RWPE2 (cell line): ENCODE results near the gene B4GALT7.
A peak's percentile ranks its signal among the peaks of the same experiment; 100 is the strongest.

Source experiments
- ATAC-seq: fragments of 200-7000 bp; cut with Tn5 transposase; 3 replicates; pipeline ENCODE4 v1.9.1; 2021; ENCODE audit warnings: low read depth
- DNase-seq: peaks from one replicate; pipeline ENCODE4 v3.0.0-alpha.2; 2020; ENCODE audit warnings: low spot score
- H3K27ac ChIP-seq: fragments of 450-650 bp; 2 replicates; pipeline ENCODE4 v1.5.1; 2017; ENCODE audit warnings: mild to moderate bottlenecking; ENCODE audit not compliant: poor library complexity, severe bottlenecking
- H3K27me3 ChIP-seq: fragments of 250-450 bp; sonication (Bioruptor Pico); 2 replicates; pipeline ENCODE4 v1.5.1; 2021; ENCODE audit warnings: mild to moderate bottlenecking, moderate library complexity; ENCODE audit not compliant: insufficient read depth, poor library complexity, severe bottlenecking
- H3K36me3 ChIP-seq: fragments of 250-450 bp; sonication (Bioruptor Pico); 2 replicates; pipeline ENCODE4 v1.5.1; 2020; ENCODE audit warnings: low read depth, mild to moderate bottlenecking, moderate library complexity
- H3K4me1 ChIP-seq: fragments of 250-450 bp; sonication (Bioruptor Pico); 2 replicates; pipeline ENCODE4 v1.5.1; 2021; ENCODE audit warnings: mild to moderate bottlenecking, moderate library complexity; ENCODE audit not compliant: insufficient read depth, poor library complexity, severe bottlenecking
- H3K4me3 ChIP-seq: fragments of 250-450 bp; sonication (Bioruptor Pico); 2 replicates; pipeline ENCODE4 v1.5.1; 2021; ENCODE audit warnings: mild to moderate bottlenecking, moderate library complexity; ENCODE audit not compliant: severe bottlenecking
- H3K9me3 ChIP-seq: fragments of 250-450 bp; sonication (Bioruptor Pico); 2 replicates; pipeline ENCODE4 v1.5.1; 2021; ENCODE audit warnings: mild to moderate bottlenecking, moderate library complexity; ENCODE audit not compliant: severe bottlenecking
- CTCF ChIP-seq: fragments of 450-650 bp; IDR thresholded peaks from one replicate; pipeline ENCODE4 v1.5.1; 2017; ENCODE audit warnings: mild to moderate bottlenecking, moderate library complexity; ENCODE audit not compliant: poor library complexity, severe bottlenecking

Gene B4GALT7

DNA sequence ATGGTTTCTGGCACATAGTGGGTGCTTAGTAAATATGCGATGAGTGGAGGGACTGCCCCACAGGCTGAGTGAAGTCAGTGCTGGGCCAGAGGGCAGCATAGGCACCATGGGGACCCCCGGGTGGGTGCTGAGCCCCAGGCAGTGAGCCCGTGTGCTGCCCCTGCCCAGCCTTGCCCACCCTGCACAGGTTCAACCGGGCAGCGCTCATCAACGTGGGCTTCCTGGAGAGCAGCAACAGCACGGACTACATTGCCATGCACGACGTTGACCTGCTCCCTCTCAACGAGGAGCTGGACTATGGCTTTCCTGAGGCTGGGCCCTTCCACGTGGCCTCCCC lies 7.2 kb downstream of the B4GALT7 start:
- no peak for TF ChIP-seq CTCF
- Histone ChIP-seq H3K36me3 (no peaks in the 10 kb centered on the region), H3K4me3 (no peak overlapping the region), H3K27ac (no peak overlapping the region), H3K9me3 (no peaks in the 10 kb centered on the region), H3K4me1 (no peaks in the 10 kb centered on the region), H3K27me3 (no peaks in the 10 kb centered on the region)
- ATAC-seq (no peak), DNase-seq (no peak)

DNA sequence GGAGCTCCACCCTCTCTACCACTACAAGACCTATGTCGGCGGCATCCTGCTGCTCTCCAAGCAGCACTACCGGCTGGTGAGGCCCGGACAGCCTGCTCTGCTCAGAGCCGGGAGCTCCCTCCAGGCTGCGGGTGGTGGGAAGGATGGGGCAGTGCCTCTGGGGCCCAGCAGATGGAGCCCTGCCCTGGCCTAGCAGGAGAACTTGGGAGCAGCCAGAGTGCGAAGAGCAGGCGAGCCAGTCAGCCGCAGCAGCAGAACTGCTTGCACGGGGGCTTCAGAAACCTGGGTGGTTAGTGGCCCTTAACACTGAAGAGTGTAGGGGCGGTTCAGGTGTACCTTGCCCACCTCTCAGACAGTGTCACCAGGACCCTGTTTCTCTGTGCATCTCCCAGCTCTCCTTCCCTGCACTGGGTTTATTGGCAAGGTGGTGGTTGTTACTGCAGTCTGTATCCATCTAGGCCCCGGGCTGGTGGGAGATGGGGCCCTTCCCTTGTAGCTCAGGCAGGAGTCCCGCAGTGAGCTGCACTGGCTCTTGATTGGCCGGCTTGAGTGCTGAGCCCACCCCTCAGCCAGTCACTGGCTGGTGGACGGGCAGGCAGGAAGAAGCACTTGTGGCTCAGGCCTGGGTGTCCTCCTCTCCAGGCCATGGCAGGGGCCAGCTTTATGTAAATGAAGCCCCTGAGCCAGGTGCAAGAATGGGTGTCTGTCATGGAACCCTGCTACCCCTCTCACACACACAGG lies 7.7 kb downstream of the B4GALT7 start:
- peak; percentile 95 for TF ChIP-seq CTCF
- no peaks in the 10 kb centered on the region for H3K36me3 ChIP-seq
- DNase-seq (peak; percentile 84), ATAC-seq (peak; percentile 84)
- H3K27ac ChIP-seq = no peak overlapping the region
- no peaks in the 10 kb centered on the region for H3K9me3 ChIP-seq
- H3K27me3 ChIP-seq = no peaks in the 10 kb centered on the region
- no peaks in the 10 kb centered on the region for H3K4me1 ChIP-seq
- no peak overlapping the region for H3K4me3 ChIP-seq

DNA sequence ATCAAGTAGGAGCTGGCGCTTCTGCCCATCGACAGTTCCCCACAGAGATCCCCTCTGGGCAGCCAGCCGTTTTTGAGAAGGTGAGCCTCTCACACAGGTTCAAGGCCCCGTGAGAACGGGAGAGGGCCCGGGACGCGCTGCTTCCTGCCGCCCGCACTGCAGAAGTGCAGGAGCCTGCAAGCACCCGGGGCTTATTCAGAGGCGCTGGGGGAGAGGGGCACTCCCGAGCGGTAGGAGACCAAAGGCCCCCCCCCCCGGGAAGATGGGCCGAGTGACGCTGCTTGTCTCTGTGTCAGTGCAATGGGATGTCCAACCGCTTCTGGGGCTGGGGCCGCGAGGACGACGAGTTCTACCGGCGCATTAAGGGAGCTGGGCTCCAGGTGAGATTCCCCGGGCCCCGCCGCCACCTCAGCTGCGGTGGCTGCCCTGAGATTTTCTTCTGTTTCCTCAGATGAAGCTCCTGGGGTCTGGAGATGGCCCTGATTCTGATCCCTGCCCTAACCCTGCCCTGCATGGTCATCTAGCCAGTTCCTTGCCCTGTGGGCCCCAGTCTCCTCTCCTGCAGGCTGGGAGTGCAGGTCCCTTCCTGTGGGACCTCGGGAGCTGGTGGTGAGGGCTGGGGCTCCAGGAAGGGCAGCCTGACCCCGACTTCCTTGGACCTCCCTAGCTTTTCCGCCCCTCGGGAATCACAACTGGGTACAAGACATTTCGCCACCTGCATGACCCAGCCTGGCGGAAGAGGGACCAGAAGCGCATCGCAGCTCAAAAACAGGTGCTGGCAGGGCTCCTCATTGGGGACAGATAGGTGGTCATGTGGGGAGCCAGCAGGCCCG lies 8.5 kb downstream of the B4GALT7 start:
- TF ChIP-seq CTCF = no peak
- Histone ChIP-seq H3K27me3 (no peaks in the 10 kb centered on the region), H3K27ac (no peak overlapping the region), H3K4me1 (no peaks in the 10 kb centered on the region), H3K36me3 (no peaks in the 10 kb centered on the region), H3K9me3 (no peaks in the 10 kb centered on the region), H3K4me3 (no peak overlapping the region)
- ATAC-seq (no peak), DNase-seq (peak; percentile 64)

- ATAC-seq = no peak
- Histone ChIP-seq H3K4me1 (no peaks in the 10 kb centered on the region), H3K9me3 (no peaks in the 10 kb centered on the region), H3K4me3 (no peak overlapping the region), H3K36me3 (no peaks in the 10 kb centered on the region), H3K27ac (no peak overlapping the region), H3K27me3 (no peaks in the 10 kb centered on the region)
- peak; percentile 70 for DNase-seq
- TF ChIP-seq CTCF = no peak
These were observed 9.4 kb downstream of the B4GALT7 start for GRCh38 chr5:177609076-177610059.
